GM19397 (cell line): Measurements from ENCODE around the gene TBL1Y.
"Not testable (repeated sequence)": the region's sequence is repeated elsewhere in the genome, so short reads cannot be mapped to it uniquely, and the experiment has no call there.

Experiments used
- ATAC-seq: cut with Tn5 transposase; IDR thresholded peaks from one replicate; pipeline ENCODE4 v1.9.1; 2021; ENCODE audit warnings: mild to moderate bottlenecking, moderate library complexity; ENCODE audit not compliant: unreplicated experiment

TBL1Y gene

DNA sequence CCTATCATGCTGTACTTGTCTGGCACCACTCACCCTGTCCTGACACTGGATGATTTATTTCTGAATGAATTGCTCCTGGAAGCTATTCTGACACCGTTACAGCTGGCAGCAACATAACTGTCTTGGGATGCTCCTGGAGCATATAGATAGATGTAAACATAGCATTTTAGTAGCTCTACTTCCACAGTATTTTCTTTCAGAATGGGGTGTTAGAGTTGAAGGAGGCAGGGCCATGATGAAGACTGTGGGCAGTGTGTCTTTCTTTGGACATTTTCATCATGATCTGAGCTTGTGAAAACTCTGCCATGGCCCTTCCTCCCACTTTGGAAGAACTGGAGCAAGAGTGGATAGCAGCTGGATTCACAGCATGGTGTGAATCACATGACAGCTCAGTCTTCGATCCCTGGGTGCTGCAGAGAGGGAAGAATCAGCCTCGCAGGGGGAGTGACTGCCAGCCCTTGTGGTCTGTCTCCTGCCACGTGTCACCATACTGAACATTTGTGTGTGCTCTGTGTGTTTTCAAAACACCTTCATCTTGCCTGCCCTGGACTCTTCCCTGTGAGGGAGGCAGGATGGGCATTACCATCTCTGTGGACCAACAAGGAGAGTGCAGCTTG, 61.9 kb downstream of the TBL1Y start:
- ATAC-seq = no peak

GRCh38 chrY:6974971-6975370, 64.5 kb downstream of the TBL1Y start:
- no peak for ATAC-seq

DNA sequence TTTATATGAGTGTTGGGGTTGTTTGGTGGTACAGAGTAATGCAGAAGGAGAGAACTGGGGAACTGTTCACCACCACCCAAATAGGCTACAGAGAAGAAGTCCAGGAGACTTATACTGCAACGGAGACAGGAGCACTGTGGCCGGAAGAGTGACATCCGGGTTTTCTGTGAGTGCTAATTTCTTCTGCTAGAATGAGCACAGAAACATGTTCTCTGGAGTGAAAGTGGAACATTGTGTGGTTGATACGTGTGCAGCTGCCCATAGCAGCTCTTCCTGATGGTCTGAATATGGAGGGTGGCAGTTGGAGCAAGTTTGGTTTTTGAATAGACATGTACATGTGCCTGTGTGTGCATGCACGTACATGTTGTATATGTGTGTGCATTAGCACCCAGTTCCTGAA, 67.3 kb downstream of the TBL1Y start:
- ATAC-seq = no peak

- ATAC-seq = no peak
These were observed 72.7 kb downstream of the TBL1Y start for GRCh38 chrY:6983221-6983620.

GRCh38 chrY:6987811-6988210, 77.3 kb downstream of the TBL1Y start:
- ATAC-seq = no peak

DNA sequence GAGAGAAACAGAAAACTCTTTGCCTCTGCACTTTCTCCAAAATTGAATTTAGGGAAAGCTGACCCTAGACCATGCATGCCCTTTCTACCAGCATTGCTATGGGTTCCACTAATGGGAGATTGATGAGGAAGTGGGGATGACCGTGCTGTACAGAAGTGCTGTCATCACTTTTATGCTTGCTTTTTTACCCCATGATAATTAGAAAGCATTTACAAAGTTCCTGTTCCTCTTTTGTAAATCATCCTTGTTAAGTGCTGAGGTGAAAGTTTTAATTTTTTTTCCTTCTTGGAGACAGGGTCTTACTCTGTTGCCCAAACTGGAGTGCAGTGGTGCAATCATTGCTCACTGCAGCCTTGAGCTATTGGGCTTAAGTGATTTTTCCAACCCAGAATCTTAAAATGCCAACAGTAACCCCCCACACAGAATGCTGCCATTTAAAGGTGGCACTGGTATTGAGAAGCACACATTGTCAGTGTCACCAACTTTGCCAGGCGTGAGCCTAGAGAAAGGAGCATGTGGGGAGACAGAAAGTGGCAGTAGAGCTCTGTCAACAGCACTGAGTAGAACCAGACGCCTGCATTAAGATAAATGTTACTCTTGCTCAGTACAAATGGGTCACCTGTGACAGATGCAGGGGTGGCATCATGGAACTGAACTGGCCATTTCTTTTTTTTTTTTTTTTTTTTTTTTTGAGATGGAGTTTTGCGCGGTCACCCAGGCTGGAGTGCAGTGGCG, 79.6 kb downstream of the TBL1Y start:
- ATAC-seq = no peak

DNA sequence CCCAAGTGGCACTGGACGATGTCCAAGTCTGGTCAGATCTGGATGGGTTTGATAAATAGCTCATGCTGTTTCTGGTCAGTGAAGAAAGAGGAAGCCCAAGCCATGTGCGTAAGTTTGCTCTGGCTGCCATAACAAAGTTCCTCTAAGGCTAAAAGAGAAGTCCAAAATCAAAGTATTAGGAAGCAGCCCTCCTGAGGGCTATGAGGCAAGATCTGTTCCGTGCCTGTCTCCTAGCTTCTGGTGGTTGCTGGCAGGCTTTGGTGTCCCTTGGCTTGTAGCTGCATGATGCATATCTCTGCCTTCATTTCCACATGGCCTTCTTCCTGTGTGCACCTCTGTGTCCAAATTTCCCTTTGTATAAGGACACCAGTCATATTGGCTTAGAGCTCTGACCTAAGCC, 81.5 kb downstream of the TBL1Y start:
- ATAC-seq = no peak

GRCh38 chrY:6995987-6996386, 85.5 kb downstream of the TBL1Y start:
- ATAC-seq = no peak

DNA sequence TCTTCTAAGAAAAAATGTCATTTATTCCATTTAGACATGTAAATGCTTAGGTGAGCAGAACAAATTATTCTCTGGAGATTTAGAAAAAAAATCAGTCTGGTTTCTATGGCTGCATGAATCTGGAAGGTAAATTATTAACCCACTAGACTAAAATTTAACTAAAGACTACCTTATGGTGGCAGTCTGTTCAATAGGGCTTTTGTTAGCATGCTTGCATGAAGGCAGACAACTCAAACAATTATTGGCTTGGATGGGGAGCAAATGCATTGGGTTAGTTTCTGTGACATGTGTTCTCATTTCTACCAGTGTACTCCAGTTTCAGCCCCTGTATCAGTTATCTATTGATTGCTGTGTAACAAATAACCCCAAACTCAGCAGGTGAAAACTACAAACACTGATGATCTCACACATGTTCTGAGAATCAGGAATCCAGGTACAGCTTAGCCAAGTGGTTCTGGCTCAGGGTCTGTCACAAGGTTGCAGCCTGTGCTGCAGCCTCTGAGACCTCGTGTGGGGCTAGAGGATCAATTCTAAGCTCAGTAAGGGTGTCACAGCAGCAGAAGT, 87.1 kb downstream of the TBL1Y start:
- ATAC-seq = no peak

- ATAC-seq = no peak
These were observed 89.4 kb downstream of the TBL1Y start for GRCh38 chrY:6999905-7000304.

DNA sequence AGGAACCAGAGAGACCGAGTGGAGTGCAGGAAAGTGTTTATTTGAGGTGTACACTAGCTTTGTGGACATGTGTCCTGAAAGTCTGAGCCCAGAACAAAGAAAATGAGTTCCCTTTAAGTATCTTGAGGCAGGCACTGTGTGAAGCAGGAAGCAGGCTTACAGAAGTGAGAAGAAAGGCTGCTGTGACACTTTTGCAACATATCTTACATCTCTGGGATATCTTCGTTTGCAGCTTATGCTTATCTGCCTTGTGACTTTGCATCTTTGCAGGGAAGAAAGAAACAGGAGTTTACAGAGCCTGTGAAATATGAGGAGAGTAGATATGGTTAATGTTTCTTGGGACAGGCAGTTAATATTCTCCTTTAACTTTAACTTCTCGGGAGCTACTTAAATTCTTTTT, 92.1 kb downstream of the TBL1Y start:
- no peak for ATAC-seq

DNA sequence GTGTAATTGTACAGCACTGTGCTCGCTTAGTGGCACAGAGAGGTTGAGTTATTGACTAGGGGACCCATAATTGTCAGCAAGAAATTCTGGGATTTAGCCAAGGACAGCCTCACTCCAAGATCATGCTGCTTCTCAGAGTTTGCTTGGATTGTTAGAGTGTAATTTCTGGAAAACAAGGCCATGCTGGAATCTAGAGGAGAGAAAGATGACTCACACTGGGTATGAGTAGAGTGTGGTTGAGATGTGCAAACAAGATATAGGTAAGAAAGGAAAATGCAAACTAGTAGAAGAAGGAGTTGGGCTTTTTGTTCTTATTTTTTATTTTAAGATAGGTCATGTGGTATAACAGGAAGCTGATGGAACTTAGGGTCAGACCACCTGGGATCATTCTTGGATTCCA, 97.4 kb downstream of the TBL1Y start:
- ATAC-seq = no peak

DNA sequence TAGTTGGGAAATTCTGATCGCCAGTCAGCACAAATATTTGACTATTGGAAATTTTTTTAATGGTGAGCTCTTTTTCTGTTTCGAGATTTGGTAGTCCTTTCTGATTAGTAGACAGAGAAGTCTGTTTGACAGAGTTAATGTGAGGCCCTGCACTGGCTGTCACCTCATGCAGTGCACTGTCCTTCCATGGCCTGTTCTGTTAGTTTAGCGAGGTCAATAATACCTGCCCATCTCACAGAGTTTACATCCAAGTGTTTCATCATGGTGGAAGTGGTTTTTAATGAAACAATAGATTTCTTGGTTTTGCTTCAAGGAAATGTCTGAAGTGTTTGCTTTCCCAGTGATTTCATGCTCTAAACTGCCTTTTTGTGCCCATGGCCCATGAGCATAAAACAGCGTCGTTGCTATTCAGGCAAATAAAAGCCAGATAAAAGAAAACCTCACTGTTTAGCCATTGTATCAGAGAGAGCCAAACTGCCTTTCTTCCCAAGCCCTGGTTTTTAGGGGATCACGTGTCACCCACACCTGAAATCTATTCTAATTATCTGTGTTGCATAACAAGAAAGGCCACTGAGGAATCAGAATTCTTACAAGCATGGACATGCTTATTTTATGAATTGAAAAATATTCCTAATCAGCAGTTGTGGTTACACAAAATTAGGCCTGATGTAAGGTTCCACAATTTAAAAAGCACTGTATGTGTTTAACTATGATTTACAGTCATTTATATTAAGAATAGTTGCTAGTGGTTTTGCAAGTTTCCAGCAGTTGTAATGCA, 98.3 kb downstream of the TBL1Y start:
- no peak for ATAC-seq

DNA sequence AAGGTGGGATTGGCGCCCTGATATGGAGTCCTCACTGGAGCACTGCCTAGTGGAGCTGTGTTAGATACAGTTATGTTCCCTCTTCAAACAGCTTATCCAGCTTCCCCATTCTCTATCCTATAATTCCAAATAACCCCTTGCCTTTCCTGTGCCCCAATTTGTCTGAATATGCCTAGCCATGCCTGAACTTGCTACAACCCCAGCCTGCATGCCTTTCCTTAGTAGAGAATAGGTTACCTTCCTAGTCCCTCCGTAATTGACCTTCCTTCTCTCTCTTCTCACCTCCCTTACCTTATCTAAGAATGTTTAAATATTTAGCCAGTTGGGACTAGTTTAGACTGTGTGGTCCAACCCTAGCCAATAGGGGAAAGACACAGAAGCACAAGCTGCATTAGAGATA, 102.6 kb downstream of the TBL1Y start:
- no peak for ATAC-seq

DNA sequence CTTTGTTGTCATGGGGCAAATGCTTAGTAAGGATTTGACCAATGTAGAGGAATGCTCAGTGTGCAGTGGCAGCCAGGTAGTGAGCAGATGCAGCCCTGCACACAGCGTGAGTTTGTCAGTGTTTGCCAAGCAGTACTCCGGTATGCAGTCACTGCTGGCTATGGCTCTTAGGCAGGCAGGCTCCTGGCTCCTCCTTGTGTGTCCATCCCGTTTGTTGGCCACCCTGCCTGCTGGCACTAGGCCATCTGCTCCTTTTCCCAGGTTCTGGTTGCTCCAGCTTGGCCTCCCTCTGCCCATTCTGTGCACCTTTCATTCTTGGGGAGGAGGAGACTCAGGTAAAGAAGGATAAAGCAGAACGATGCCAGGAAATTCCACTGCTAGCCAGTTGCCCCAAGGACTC, 106.0 kb downstream of the TBL1Y start:
- no peak for ATAC-seq

DNA sequence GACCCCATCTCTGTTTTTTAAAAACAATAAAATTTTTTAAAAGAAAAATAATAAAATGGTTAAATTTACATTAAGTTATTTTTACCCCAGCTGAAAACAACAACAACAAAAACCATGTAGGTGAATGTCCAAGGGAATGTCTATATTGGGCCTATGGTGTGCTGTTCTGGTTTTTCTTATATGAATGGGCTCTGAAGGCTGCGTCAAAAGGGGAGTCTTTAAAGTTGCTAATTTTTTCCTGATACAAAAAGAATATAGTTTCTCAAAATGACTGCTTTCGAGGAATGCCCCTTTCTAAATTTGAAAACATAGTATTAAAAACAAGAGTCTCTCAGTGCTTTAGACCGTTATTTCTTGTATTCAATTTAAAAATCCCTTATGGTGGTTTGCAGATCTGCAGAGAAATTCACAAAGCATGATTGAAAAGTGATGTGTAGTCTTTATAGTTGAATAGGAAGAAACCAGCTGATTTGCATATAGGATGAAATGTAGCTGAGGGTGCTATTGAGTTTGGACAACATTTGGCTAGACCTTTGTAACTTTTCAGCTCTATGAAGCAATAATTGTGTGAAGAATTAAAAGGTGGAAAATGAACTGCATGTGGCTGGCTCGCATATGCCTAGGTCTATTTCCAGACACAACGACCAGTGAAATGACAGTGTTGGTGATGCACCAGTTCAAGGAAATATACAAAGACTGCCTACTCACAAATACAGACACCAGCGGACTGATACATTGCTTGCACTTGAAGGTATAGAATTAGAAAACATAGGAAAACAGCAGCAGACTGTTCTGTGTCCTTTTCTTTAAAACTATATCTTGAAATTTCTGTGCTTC, 107.0 kb downstream of the TBL1Y start:
- no peak for ATAC-seq

DNA sequence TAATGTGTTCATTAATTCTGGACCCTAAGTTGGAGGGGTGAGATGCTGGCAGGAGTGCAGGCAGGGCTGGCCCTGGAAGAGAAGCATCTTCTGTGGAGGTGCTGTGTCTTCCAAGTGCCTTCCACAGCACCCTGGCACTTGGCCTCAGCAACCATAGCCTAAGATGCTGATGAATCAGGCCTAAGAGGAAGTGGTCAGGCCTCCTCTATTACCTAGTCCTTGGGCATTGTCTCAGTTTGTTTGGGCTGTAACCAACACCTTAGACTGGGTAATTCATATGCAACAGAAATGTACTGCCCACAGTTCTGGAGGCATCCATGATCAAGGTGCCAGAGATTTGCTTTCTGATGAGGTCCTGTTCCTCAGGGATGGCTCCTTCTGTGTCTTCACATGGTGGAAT, 128.5 kb downstream of the TBL1Y start:
- no peak for ATAC-seq

DNA sequence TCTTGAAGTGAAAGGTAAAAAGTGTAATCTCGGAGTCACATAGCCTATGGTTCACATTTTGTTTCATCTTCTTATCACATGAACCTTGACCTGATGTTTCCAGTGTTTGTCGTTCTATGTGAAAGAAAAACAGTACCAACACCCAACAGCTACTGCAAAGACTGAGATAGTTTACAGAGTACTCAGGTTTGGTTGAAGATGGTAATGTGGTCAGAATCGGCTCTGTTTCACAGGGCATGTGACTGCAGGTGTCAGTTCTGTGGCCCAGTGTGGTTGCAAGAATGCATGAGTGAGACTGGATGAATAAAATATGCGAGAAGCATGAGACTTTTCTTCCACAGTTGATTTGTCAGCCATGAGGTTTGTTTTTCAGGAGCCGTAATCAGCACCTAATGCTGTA, 130.2 kb downstream of the TBL1Y start:
- ATAC-seq = no peak

DNA sequence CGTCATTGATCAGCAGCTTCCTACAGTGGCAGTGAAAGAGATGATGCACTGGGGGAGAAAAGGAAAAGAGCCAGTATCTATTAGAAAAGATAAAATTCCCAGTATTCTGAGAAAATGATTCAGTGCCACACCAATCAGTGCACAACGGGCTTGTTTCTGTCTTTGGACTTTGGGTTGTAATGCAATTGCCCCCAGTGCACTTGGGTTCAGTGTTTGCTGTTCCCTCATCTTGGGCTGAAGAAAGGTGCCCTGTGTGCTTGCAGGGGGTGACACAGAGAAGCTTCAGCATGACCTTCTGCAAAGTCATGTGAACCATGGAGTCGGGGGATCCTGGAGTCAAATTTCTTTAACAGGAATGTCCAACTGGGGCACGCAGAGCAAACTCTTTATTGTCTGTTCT, 131.5 kb downstream of the TBL1Y start:
- no peak for ATAC-seq

DNA sequence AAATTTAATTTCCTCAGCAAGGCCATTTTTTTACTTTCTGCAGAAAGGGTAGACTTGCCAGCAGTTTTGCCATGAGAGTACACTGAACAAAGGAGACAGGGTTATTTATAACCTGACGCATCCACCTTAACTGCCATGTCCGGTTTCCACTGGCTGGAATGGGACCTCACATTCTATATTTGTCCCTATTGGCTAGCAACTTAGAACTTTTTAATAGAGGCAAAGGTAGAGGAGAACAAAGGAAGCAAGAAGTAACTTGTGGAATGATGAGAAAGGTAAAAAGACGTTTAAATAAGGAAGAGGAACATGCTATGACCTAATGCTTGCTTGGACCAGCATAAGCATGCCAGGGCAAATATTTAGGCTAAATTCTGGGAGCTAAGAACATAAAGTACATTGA, 142.0 kb downstream of the TBL1Y start:
- not testable (repeated sequence) for ATAC-seq

GRCh38 chrY:7056886-7057285, 146.4 kb downstream of the TBL1Y start:
- ATAC-seq = no peak
